LNCaP clone FGC (cell line): Measurements from ENCODE around the gene RALGAPA2.

ENCODE experiments used
- DNase-seq: peaks from one replicate; pipeline ENCODE4 v3.0.0-alpha.2; 2011; ENCODE audit warnings: low read depth
- H3K4me3 ChIP-seq: 2 replicates; pipeline ENCODE4 v1.5.1; 2011; ENCODE audit warnings: mild to moderate bottlenecking, low read depth, low read length, control low read depth
- CTCF ChIP-seq: IDR thresholded peaks from 2 replicates; pipeline ENCODE4 v1.5.1; 2012; ENCODE audit warnings: mild to moderate bottlenecking; ENCODE audit not compliant: control insufficient read depth, insufficient read depth; ENCODE audit errors: extremely low read depth

Gene RALGAPA2

GRCh38 chr20:20490673-20491072 lies 221.8 kb downstream of the RALGAPA2 start:
- no peak for DNase-seq
- TF ChIP-seq CTCF, result no peak
- H3K4me3 ChIP-seq, result no peak overlapping the region

GRCh38 chr20:20489648-20490341 lies 222.6 kb downstream of the RALGAPA2 start:
- DNase-seq, result no peak
- H3K4me3 ChIP-seq, result no peak overlapping the region
- TF ChIP-seq CTCF, result no peak

GRCh38 chr20:20489054-20489453 lies 223.4 kb downstream of the RALGAPA2 start:
- no peak for TF ChIP-seq CTCF
- DNase-seq, result no peak
- H3K4me3 ChIP-seq, result no peak overlapping the region

GRCh38 chr20:20488388-20488787 lies 224.1 kb downstream of the RALGAPA2 start:
- no peak overlapping the region for H3K4me3 ChIP-seq
- DNase-seq, result no peak
- TF ChIP-seq CTCF, result no peak

GRCh38 chr20:20487811-20488210 lies 224.6 kb downstream of the RALGAPA2 start:
- no peak for TF ChIP-seq CTCF
- H3K4me3 ChIP-seq, result no peak overlapping the region
- DNase-seq, result no peak

GRCh38 chr20:20483328-20483727 lies 229.1 kb downstream of the RALGAPA2 start:
- no peak for DNase-seq
- no peak for TF ChIP-seq CTCF
- no peak overlapping the region for H3K4me3 ChIP-seq

- no peak for DNase-seq
- TF ChIP-seq CTCF, result no peak
- no peak overlapping the region for H3K4me3 ChIP-seq
These were observed 230.0 kb downstream of the RALGAPA2 start for GRCh38 chr20:20482453-20482852.
